MM.1S (cell line): ENCODE results near the gene HTRA1.

Experiments
- DNase-seq: peaks from one replicate; pipeline ENCODE4 v3.0.0-alpha.2; 2015
- H2AFZ ChIP-seq: fragments of 300-600 bp; sonication (generic); 2 replicates; pipeline ENCODE4 v1.6.0; 2016; ENCODE audit warnings: antibody characterized with exemption, low read length
- H3F3A ChIP-seq: fragments of 300-600 bp; sonication (generic); 2 replicates; pipeline ENCODE4 v1.6.1; 2016; ENCODE audit warnings: mild to moderate bottlenecking, antibody characterized with exemption, low read length, moderate library complexity, mixed read lengths; ENCODE audit not compliant: insufficient read depth
- H3K27ac ChIP-seq: fragments of 300-600 bp; sonication (generic); 2 replicates; pipeline ENCODE4 v1.5.1; 2016; ENCODE audit warnings: mild to moderate bottlenecking, low read length
- H3K27me3 ChIP-seq: fragments of 300-600 bp; sonication (generic); replicated peaks from 2 replicates; pipeline ENCODE4 v1.6.0; 2016; ENCODE audit warnings: low read length; ENCODE audit not compliant: insufficient read depth
- H3K36me3 ChIP-seq: fragments of 300-600 bp; sonication (generic); replicated peaks from 2 replicates; pipeline ENCODE4 v1.6.1; 2016; ENCODE audit warnings: mild to moderate bottlenecking, low read length, mixed read lengths; ENCODE audit not compliant: insufficient read depth
- H3K4me1 ChIP-seq: fragments of 300-600 bp; sonication (generic); 2 replicates; pipeline ENCODE4 v1.6.1; 2016; ENCODE audit warnings: low read length, mixed read lengths
- H3K4me2 ChIP-seq: fragments of 300-600 bp; sonication (generic); 2 replicates; pipeline ENCODE4 v1.6.0; 2016; ENCODE audit warnings: low read depth, low read length
- H3K4me3 ChIP-seq: fragments of 300-600 bp; sonication (generic); 2 replicates; pipeline ENCODE4 v1.5.1; 2016; ENCODE audit warnings: low read length, mixed read lengths
- H3K79me2 ChIP-seq: fragments of 300-600 bp; sonication (generic); 2 replicates; pipeline ENCODE4 v1.6.1; 2016; ENCODE audit warnings: mixed run types, low read length, mixed read lengths
- H3K9ac ChIP-seq: fragments of 300-600 bp; sonication (generic); 2 replicates; pipeline ENCODE4 v1.6.1; 2016; ENCODE audit warnings: low read length, mixed read lengths
- H3K9me2 ChIP-seq: fragments of 300-600 bp; sonication (generic); replicated peaks from 2 replicates; pipeline ENCODE4 v1.6.1; 2016; ENCODE audit warnings: mild to moderate bottlenecking, low read length, mixed read lengths; ENCODE audit not compliant: insufficient read depth
- H3K9me3 ChIP-seq: fragments of 300-600 bp; sonication (generic); replicated peaks from 2 replicates; pipeline ENCODE4 v1.6.1; 2016; ENCODE audit warnings: mild to moderate bottlenecking, low read length, mixed read lengths; ENCODE audit not compliant: insufficient read depth
- H4K20me1 ChIP-seq: fragments of 300-600 bp; sonication (generic); 2 replicates; pipeline ENCODE4 v1.6.1; 2016; ENCODE audit warnings: mild to moderate bottlenecking, low read length, moderate library complexity, mixed read lengths; ENCODE audit not compliant: insufficient read depth
- EZH2 ChIP-seq: fragments of 300-600 bp; sonication (generic); optimal IDR thresholded peaks from 2 replicates; pipeline ENCODE3; 2017; ENCODE audit warnings: low read depth, mild to moderate bottlenecking, antibody characterized with exemption, low read length, mixed read lengths
- EZH2phosphoT487 ChIP-seq: fragments of 300-600 bp; sonication (generic); IDR thresholded peaks from 2 replicates; pipeline ENCODE4 v1.6.1; 2018; ENCODE audit warnings: antibody characterized with exemption, low read length
- TF ChIP-seq, protein P1 (sequence below): fragments of 300-600 bp; sonication (generic); IDR thresholded peaks from 2 replicates; pipeline ENCODE4 v1.5.1; 2016; ENCODE audit warnings: antibody characterized with exemption, low read length, mixed read lengths

The HTRA1 gene

DNA sequence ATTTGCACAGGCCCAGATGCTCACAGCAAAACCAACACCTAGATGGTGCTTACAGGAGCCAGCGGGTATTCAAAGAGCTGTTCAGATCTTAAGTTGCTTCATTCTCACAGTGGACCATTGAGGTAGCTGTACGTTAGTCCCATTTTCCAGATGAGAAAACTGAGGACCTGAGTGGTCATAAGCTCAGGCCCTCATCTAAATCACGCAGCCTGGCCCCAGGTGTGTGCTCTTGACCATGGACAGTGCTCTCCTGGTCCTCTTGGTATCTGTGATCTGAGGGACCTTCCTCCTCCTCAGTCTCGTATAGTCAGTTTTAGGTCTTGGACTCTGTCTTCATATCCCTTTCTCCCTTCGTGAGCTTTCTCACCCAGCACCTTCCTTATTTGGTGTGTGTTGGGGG, 43.7 kb downstream of the HTRA1 start:
- Histone ChIP-seq H3K4me1 (no peaks in the 10 kb centered on the region), H3K9me2 (no peaks in the 10 kb centered on the region), H3K27me3 (no peaks in the 10 kb centered on the region), H3K36me3 (no peaks in the 10 kb centered on the region), H3K79me2 (no peaks in the 10 kb centered on the region), H2AFZ (no peak overlapping the region), H3K27ac (no peak overlapping the region), H4K20me1 (no peaks in the 10 kb centered on the region), H3K9ac (no peak overlapping the region), H3K4me2 (no peak overlapping the region), H3K4me3 (no peak overlapping the region), H3F3A (no peaks in the 10 kb centered on the region), H3K9me3 (no peaks in the 10 kb centered on the region)
- TF ChIP-seq, protein P1, sequence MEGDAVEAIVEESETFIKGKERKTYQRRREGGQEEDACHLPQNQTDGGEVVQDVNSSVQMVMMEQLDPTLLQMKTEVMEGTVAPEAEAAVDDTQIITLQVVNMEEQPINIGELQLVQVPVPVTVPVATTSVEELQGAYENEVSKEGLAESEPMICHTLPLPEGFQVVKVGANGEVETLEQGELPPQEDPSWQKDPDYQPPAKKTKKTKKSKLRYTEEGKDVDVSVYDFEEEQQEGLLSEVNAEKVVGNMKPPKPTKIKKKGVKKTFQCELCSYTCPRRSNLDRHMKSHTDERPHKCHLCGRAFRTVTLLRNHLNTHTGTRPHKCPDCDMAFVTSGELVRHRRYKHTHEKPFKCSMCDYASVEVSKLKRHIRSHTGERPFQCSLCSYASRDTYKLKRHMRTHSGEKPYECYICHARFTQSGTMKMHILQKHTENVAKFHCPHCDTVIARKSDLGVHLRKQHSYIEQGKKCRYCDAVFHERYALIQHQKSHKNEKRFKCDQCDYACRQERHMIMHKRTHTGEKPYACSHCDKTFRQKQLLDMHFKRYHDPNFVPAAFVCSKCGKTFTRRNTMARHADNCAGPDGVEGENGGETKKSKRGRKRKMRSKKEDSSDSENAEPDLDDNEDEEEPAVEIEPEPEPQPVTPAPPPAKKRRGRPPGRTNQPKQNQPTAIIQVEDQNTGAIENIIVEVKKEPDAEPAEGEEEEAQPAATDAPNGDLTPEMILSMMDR, result no peak
- TF ChIP-seq EZH2phosphoT487, result no peak
- TF ChIP-seq EZH2, result no peak
- no peak for DNase-seq

DNA sequence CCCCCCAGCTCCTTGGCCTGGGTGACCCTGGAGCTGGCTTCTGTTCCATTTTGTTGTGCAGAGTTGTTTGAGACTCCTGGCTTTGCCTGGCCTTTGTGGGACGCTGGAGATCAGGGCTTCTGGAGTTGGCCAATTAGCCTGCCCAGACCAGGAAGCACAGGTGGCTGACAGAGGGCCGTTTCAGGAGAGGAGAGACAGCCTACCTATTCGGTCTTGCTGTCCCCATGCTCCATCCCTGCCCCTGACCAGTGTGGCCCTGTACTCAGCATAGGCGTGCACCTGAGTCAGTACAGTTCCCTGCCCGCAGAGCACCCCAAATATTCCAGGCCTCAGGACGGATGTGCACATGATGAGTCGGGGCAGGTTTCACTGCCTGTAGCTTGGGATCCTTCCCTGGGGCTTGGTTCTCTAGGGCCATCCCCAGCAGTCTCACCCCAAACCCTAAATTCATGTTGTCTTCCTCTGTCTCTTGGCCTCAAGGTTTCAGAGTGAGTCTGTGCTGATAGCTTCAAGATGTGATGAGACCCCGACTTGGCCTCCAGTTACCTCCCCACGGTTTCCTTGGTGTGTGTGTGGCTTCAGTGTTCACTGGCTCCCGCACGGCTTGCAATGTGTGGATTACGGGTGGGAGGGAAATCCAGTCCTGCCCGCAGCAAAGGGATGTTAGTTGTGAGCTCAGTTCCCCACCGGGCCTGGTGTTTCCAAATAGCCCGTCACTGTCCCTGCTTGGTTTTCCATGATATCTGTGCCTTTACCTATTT, 44.7 kb downstream of the HTRA1 start:
- Histone ChIP-seq H3K9me2 (no peaks in the 10 kb centered on the region), H3K79me2 (no peaks in the 10 kb centered on the region), H3K27me3 (no peaks in the 10 kb centered on the region), H3K4me1 (no peaks in the 10 kb centered on the region), H2AFZ (no peak overlapping the region), H3K4me2 (no peak overlapping the region), H4K20me1 (no peaks in the 10 kb centered on the region), H3F3A (no peaks in the 10 kb centered on the region), H3K27ac (no peak overlapping the region), H3K9me3 (no peaks in the 10 kb centered on the region), H3K36me3 (no peaks in the 10 kb centered on the region), H3K4me3 (no peak overlapping the region), H3K9ac (no peak overlapping the region)
- TF ChIP-seq EZH2phosphoT487, result no peak
- no peak for DNase-seq

DNA sequence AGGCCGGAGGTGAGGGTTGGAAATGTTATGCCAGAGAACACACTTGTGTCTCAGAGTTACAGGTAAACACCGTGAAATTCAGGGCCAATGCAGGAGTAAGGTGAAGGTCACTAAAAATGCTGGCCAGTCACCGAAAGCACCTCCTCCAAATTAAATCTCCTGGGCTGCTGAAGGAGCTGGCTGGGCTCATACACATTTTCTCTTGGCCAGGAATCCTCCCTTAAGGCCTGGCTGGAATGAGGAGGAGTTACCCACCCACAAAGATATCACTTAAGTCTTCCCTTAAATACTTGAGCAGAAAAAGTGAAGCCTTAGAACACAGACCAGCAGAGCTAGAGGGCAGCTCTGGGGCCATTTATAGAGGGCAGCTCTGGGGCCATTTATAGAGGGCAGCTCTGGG, 46.3 kb downstream of the HTRA1 start:
- no peaks in the 10 kb centered on the region for H3K9me2 ChIP-seq
- H3K4me1 ChIP-seq, result no peaks in the 10 kb centered on the region
- H4K20me1 ChIP-seq, result no peaks in the 10 kb centered on the region
- H3K36me3 ChIP-seq, result no peaks in the 10 kb centered on the region
- H3K9ac ChIP-seq, result no peak overlapping the region
- no peak for DNase-seq
- no peaks in the 10 kb centered on the region for H3K27me3 ChIP-seq
- TF ChIP-seq, protein P1, result no peak
- TF ChIP-seq EZH2phosphoT487 (no peak), EZH2 (no peak)
- no peak overlapping the region for H2AFZ ChIP-seq
- H3K4me2 ChIP-seq, result no peak overlapping the region
- H3K9me3 ChIP-seq, result no peaks in the 10 kb centered on the region
- no peaks in the 10 kb centered on the region for H3K79me2 ChIP-seq
- H3K27ac ChIP-seq, result no peak overlapping the region
- no peak overlapping the region for H3K4me3 ChIP-seq
- no peaks in the 10 kb centered on the region for H3F3A ChIP-seq

DNA sequence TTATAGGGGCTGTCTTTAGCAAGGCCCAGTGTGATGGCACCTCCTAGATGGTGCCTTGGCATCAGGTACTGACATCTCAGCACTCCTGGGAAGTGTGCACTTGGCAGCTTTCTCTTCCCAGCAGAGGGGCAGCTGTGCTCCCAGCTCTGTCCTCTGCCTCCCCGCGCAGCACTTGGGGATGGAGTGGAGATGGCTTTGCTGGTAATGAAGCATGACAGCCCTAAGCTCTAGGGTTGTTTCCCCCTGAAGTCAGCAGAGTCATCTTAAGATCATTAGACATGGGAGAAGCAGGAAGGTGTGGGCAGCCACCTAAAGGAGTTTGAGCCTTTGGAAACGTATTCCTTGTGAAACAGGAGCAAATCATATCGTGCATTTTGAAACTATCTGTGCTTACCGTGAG, 46.7 kb downstream of the HTRA1 start:
- H3K9me3 ChIP-seq, result no peaks in the 10 kb centered on the region
- no peak overlapping the region for H3K4me2 ChIP-seq
- no peaks in the 10 kb centered on the region for H3K27me3 ChIP-seq
- H3F3A ChIP-seq, result no peaks in the 10 kb centered on the region
- H2AFZ ChIP-seq, result no peak overlapping the region
- H4K20me1 ChIP-seq, result no peaks in the 10 kb centered on the region
- DNase-seq, result no peak
- H3K36me3 ChIP-seq, result no peaks in the 10 kb centered on the region
- H3K27ac ChIP-seq, result no peak overlapping the region
- no peak overlapping the region for H3K9ac ChIP-seq
- TF ChIP-seq, protein P1, result no peak
- TF ChIP-seq EZH2phosphoT487, result no peak
- no peak for TF ChIP-seq EZH2
- H3K4me1 ChIP-seq, result no peaks in the 10 kb centered on the region
- H3K9me2 ChIP-seq, result no peaks in the 10 kb centered on the region
- H3K4me3 ChIP-seq, result no peak overlapping the region
- H3K79me2 ChIP-seq, result no peaks in the 10 kb centered on the region
